T-helper 22 cell (primary cell): ENCODE measurements around the gene TMEM156.
"Not testable (repeated sequence)": the region's sequence is repeated elsewhere in the genome, so short reads cannot be mapped to it uniquely, and the experiment has no call there.

Experiments
- DNase-seq: peaks from one replicate; pipeline ENCODE4 v3.0.0-alpha.2; 2020; ENCODE audit warnings: low read depth

TMEM156 gene

DNA sequence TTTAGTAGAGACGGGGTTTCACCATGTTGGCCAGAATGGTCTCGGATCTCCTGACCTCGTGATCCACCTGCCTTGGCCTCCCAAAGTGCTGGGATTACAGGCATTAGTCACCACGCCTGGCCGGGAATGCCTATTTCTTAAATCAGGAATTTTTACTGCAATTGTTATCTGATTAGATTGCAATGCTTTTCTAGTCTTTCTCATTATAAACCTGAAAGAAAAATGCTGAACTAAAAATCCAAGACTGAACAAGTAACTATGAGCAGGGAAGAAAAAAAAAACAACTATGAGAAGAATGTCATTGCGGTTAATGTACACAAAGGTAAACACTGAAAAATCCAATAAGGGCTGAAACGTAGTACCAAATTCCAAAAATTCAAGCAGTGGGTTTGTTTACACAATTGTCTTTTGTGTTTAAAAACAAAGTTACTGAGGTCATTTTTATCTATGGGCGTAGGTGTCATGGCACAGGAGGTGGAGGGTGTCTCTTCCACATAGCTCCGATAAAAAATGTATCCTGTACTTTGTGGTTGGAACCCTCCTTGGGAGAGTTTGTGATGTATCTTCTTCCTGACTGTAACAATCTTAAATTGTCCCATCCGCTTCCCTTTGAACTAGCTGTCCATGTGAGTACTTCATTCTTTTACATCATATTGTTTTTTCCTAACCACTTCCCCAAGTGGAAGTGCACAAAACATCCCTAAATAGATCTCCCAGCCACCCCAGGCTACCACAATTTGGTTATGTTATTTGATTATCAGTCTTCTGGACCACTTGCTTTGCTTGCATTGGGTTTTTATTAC is 11.1 kb upstream of the TMEM156 start:
- DNase-seq = no peak

DNA sequence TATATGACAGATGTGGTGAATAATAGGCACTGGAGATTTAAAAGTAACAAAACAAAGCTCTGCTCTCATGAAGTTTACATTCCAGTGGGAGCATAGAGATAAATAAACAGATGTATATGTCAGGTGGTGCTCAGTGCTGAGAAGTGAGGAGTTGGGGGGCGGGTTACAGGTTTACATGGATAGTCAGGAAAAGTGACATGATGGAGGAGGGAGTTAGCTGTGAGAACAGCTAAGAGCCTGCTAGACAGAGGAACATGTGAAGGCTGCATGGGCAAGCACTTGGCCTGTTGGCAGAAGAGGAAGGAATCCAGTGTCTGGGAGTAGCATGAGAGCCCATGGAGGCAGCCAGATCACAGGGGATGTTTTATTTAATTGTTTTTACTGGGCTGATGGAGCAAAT is 10.2 kb upstream of the TMEM156 start:
- no peak for DNase-seq

DNA sequence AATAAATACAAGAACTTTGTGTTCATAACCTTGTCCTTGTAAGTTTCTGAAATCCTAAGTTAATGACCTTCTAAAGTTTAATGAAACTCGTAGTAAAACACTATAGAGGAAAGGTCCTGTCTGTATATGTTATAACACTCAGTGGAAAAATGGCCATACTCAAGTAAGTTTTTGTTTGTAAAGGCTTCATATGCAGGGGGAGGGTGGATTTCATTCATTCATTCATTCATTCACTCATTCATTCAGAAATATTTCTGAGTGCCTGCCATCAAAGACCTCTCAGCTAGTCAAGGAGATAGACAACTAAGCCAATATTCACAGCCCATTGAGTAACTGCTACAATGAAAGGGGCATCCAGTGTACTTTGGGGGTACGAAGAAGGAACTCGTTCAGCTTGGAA is 6.9 kb upstream of the TMEM156 start:
- DNase-seq = no peak

DNA sequence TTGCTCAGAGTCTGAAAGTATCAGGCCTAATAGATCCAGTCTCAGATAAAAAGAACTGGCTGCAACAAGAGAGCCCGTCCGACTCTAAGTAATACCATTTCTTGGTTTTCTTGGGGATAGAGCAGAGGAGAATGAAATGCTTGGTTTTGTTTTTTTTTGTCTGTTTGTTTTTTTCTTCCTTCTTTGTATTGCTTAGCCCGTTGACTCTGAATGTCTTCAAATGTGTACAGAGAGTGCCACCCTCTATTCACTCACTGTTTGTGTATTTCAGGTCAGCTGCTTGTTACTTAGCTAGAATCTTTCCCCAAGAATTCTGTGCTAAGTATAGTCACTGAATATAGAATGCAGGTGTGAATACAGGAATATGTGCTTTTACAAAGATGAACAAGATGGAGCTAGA is 5.7 kb upstream of the TMEM156 start:
- DNase-seq = no peak

DNA sequence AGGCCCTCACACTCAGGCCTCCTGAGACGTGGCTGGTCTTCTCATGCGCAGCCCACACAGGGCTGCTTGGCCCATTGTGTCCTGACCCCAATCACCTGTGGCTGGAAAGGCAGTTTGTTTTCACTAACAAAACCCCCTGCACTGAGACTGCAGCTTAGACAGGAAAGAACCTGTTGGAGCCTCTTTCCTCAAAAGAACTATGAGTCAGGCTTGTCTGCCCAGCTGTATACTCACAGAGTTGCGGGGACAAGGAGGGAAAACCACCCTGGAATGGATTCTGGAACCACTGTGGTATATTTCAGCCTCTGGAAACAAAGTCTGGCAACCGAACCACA is 5.2 kb upstream of the TMEM156 start:
- no peak for DNase-seq

DNA sequence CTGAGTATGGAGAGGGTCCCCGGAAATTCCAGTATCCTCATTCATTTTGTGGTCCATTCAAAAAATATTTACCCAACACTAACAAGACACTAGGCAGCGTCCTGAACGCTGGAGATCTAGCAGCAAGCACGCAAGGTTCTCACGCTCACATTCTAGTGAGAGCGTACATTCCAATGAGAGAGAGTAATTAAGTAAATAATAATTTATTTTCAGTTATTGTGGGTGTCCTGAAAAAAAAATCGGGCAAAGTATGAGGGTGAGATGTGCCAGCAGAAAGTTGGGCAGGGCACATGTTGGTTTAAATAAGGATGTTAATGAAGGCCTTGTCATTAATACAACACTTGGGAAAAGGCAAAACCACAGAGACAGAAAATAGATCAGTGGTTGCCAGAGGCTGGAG is 4.0 kb upstream of the TMEM156 start:
- no peak for DNase-seq

DNA sequence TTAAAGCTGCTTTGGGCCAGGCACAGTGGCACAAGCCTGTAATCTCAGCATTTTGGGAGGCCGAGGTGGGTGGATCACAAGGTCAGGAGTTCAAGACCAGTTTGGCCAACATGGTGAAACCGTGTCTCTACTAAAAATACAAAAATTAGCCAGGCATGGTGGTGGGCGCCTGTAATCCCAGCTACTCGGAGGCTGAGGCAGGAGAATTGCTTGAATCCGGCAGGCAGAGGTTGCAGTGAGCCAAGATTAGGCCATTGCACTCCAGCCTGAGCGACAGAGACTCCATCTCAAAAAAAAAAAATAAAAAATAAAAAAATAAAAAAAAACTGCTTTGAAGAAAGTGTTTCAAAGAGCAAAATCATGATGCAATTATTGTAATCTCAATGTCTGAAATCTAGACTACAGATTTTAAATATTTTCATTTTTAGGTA is 604 bp downstream of the TMEM156 start:
- not testable (repeated sequence) for DNase-seq

DNA sequence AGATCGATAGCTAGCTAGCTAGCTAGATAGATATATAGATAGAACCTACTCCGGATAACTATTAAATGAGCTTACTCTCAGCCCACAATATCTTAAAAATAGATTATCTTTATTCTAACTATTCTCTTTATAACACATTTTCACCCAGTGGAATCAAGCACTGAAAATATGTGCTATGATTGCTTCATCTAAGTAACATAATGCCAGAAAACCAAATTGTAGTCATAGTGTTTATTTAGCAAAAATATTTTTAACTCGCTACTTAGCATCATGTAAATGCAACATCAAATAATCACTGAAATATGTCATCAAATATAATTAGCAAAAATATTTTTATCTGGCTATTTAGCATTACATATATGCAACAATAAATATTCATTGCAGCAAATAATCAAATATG is 1.5 kb downstream of the TMEM156 start:
- no peak for DNase-seq

DNA sequence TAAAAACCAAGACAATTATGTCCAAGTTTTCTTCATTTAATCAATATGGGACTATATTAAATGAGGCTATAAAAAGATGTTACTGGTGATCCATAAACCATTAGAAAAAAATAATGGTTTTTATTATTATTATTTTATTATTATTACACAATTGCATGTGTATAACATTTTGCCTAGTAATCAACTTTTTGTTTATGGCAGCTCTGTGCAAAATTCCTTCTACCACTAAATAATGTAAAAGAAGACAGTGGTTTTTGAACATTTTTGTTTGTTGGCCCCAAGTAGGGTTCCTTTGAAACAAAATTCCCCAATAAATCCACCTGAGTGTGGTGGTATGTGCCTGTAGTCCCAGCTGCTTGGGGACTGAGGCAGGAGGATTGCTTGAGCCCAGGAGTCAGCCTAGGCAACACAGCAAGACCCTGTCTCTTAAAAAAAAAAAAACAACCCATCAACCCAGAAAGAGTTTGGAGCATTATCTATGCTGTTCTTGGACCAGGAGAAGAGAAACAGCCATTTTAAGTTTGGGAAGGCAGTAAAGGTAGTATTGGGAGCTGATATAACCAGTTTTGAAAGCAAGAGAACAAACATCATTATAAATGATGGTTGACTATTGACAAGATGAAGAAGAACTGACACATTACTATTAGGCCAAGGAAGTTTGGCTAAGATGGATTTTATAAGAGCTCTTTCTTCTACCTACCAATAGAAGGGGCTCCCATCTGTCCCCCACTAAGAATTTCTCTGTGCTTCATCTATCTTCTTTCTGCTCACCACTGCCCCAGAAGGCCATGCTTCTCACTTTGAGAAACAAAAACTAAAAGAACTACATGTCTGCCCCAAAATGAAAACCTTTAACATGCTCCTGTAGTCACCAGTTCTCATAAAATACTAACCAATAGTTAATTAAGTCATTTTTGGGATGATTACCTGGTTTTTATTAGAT is 2.2 kb downstream of the TMEM156 start:
- DNase-seq = no peak

DNA sequence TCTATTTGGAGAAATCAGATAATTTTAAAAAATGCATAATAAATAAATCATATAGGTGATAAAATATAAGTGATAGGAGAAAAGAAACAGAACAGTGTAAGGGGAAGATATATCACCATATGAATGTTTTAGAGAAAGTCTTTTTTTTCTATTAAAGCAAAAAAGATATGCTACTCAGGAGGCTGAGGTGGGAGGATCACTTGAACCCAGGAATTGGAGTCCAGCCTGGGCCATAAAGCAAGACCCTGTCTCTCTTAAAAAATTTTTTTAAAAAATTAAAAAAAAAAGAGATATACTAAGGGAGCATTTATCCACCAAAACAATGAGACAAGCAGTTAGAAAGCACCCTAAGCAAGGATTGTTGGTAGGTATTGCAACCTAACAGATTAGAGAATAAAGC is 6.1 kb downstream of the TMEM156 start:
- no peak for DNase-seq

DNA sequence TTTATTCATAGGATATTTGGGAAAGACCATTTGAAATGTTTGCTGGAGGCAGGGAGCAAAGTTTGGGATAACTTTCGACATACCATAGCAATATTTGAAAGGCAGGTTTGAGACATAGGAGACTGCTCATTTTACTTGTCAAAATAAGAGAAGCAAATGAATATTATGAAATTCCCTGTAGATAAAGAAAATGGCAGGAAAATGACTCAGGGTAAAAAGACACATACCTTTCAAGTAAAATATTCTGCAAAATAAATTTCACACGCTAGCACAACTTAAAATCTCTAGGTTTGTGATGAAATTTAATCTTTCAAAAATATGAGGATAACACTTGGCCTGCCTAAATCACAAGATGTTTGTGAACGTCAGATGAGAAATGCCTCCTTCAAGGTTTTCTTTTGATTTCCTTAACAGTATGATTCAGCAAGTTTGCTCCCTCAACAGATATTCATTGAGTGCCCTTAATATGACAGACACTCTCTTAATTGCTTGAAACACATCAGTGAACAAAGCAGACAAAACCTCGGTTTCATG is 6.6 kb downstream of the TMEM156 start:
- DNase-seq = no peak

DNA sequence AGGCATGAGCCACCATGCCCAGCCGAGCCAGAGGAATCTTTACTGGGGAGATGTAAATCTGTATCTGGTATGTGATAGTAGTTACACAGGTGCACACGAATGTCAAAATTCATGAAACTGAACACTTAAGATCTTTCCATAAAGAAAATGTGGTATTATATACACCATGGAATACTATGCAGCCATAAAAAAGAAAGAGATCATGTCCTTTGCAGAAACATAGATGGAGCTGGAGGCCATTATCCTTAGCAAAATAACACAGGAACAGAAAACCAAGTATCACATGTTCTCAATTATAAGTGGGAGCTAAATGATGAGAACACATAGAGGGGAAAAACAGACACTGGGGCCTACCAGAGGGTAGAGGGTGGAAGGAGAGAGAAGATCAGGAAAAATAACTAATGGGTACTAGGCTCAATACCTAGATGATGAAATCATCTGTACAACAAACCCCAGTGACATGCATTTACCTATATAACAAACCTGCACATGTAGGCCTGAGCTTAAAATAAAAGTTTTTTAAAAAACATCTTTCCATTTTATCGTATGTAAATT is 7.8 kb downstream of the TMEM156 start:
- DNase-seq = no peak

DNA sequence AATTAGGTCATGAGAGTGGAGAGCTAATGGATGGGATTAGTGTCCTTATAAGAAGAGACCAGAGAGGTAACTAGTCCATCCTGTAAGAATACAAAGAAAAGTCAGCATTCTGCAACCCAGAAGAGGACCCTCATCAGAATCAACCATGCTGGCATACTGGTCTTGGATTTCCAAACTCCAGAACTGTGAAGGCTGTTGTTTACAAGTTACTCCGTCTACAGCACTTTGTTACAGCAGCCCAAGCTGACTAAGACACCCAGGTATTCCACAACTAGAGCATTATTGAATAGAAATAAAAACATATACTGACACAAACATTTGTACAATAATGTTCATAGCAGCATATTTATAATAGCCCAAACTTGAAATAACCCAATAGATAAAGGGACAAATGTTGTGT is 9.2 kb downstream of the TMEM156 start:
- DNase-seq = no peak

DNA sequence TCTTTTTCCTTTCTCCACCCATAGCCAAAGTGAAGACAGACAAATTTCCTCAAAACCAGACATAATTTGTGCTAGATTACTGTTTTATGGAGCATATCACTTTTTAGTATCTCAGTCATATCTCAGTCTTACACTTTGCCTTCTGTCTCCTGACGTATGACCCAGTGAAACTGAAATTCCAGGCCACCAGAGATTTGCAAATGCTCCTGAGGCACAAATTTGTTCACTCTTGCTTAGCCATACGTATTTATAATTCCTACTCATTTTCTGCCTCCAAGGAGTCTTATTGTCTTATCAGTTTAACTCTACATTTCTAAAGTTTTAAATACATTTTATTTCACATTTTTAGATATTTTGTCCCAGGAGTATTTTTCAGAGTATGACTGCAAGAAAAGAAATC is 10.0 kb downstream of the TMEM156 start:
- DNase-seq = no peak

DNA sequence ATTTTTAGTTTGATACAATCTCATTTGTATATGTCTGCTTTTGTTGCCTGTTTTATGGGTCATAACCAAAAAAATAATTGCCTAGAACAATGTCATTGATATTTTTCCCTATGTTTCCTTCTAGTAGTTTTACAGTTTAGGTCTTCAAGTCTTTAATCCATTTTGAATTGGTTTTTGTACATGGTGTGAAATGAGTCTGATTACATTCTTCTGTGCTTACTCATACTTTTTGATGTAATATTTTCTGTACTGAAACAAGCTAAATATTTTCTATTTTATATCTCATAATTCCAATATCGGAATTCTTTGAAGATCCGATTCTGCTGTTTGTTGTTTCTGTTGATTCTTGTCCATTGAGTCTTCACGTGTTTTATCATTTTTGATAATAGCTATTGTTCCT is 10.6 kb downstream of the TMEM156 start:
- no peak for DNase-seq

DNA sequence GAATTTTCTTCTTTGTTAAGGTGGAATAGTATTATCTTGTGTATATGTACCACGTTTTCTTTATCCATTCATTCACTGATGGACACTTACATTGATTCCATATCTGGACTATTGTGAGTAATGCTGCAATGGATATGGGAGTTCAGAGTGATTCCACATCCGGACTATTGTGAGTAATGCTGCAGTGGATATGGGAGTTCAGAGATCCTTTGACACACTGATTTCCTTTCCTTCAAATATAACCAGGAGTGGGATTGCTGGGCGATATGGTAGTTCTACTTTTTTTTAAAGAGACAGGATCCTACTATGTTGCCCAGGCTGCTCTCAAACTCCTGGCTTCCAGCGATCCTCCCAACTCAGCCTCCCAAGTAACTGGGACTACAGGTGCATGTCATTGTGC is 12.1 kb downstream of the TMEM156 start:
- DNase-seq = no peak

DNA sequence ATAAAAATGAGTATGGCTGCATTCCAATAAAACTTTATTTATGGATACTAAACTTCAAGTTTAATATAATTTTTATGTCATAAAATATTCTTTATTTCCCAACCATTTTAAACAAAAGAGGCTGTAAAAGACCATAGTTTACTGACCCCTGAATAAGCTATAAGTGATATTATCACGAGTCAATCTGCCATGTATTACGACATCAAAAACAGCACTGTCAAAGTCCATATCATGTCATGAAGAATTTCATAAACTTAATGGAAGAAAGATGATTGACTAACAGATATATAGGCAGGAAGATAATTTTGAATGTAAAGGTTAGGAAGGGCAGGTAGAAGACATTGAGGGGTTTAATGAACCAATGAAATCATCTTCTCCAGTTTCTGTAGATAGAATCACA is 18.2 kb downstream of the TMEM156 start:
- DNase-seq = no peak

DNA sequence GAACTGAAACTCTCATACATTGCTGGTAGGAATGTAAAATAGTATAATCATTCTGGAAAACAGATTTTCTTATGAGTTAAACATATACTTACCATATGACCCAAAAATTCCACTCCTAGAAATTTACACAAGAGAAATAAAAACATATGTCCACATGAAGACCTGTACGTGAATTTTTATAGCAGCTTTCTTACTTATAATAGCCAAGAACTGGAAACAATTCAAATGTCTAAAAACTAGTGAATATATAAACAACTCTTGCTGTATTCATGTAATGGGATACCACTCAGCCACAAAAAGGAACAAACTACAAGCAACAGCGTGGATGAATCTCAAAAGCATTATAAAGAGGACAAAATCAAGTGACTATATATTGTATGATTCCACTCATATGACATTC is 27.5 kb downstream of the TMEM156 start:
- no peak for DNase-seq

DNA sequence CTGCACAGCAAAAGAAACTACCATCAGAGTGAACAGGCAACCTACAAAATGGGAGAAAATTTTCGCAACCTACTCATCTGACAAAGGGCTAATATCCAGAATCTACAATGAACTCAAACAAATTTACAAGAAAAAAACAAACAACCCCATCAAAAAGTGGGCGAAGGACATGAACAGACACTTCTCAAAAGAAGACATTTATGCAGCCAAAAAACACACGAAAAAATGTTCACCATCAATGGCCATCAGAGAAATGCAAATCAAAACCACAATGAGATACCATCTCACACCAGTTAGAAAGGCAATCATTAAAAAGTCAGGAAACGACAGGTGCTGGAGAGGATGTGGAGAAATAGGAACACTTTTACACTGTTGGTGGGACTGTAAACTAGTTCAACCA is 30.2 kb downstream of the TMEM156 start:
- DNase-seq = not testable (repeated sequence)

DNA sequence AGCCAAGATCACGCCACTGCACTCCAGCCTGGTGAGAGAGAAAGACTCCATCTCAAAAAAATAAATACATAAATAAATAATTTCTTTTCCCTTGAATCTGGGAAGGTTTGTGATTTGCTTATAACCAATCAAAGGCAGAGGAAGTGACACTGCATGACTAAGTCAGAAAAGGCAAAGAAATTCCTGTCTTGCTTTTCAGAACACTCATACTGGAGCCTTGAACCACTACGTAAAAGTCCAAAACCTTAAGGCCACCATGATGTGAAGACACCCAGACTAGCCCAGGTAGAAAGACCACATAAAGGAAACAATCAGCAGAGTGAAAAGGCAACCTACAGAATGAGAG is 36.6 kb downstream of the TMEM156 start:
- DNase-seq = no peak

DNA sequence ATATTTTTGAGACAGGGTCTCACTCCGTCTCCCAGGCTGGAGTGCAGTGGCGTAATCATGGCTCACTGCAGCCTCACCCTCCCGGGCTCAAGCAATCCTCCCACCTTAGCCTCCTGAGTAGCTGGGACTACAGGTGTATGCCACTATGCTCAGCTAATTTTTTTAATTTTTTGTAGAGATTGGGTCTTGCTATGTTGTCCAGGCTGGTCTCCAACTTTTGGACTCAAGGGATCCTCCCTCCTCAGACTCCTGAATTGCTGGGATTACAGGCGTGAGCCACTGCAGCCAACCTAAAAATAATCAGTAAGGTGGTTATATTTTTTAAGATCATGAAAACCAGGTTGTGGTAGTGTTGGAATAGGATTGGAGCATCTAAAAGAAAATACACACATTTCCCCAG is 38.1 kb downstream of the TMEM156 start:
- DNase-seq = no peak

DNA sequence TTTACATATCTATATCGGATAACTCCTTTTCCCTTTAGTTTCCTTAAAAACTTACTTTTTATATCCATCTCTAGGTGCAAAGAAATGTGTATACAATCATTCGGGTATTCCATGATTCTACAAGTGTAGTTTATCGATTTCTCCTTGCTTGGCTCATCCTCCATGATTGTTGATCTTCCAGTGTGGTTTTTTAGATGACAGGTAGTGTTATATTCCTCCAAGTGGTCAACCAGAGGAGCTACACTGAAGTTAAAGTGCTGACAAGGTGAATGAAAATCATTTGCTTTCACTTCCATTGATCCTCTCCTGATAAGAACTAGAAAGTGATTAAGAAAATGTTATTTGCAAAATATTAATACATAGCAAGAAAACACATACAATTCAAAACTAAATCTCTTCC is 38.5 kb downstream of the TMEM156 start:
- no peak for DNase-seq

DNA sequence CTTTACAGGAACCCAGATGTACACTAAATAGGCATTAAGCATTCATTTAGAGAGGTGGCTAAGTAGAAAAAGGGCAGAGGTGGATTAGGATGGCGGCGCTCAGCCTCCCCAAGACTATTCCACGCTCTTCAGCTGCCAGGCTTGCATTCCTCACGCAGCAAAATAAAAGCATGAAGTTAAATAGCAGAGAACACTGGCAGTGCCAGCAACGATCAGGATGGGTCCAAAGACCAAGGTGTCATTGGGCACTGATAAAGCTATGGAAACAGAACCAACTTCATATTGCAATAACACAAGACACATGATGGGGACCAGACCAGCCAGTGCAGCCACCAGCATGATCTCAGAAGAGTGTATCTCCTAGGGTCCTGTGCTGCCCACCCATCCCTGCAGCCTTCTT is 42.0 kb downstream of the TMEM156 start:
- DNase-seq = no peak
